ENCODE data around the gene NEUROG3. TPM values are rescaled to one million over a fixed set of nuclear protein-coding genes. Genes with fewer than 3 reads are reported as not detected.

The NEUROG3 gene
- total and polyA plus RNA-seq, 2 of the 8 experiments (the other 6 are each of a cell fraction or from before 2014, with no cell fraction given) = 0.45 TPM; not detected in 1

DNA sequence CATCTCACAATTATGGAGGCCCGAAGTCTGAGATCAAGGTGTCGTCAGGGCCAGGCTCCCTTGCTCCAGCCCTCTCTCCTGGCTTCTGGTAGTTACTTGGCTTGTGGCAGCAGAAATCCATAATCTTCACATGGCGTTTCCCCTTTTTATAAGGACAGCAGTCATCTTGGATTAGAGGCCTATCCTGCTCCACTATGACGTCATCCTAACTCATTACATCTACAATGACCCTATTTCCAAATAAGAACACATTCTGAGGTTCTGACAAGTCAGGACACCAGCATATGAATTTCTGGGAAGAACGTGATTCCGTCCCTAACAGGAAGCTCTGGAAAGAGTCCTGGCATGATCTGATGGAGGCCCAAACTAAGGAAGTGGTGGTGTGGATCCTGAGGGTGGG lies 35.8 kb downstream of the NEUROG3 start:
- DNase-seq (ENCODE audit: low read depth in 1 of 2, low spot score in 2 of 2) (no peak), FAIRE-seq (no peak)
- no peaks in the 10 kb centered on the region for H3K23me2 ChIP-seq (ENCODE audit: low read depth, low read length)
- H3K27me3 ChIP-seq (replicated peaks in 1 of 4; ENCODE audit: control insufficient read depth in 3 of 4, extremely low read depth in 1 of 4, insufficient read depth in 3 of 4, low read length in 3 of 4) = no peaks in the 10 kb centered on the region; a peak in 1 of 7 replicates
- no peak overlapping the region for H2BK20ac ChIP-seq (ENCODE audit: low read length)
- no peak overlapping the region for H2AFZ ChIP-seq (ENCODE audit: low read length)
- no peak overlapping the region for H2BK15ac ChIP-seq (ENCODE audit: low read length)
- H2AK5ac ChIP-seq (ENCODE audit: low read depth, low read length) = no peak overlapping the region
- H3K9me3 ChIP-seq (ENCODE audit: insufficient read depth in 2 of 2, low read depth in 1 of 2, low read length in 1 of 2) = peaks cover 21% of the 10 kb centered on the region in 2 experiments
- H2BK120ac ChIP-seq (replicated peaks; ENCODE audit: low read depth, low read length) = no peak overlapping the region
- no peak overlapping the region for H3K14ac ChIP-seq (ENCODE audit: insufficient read length)
- ChIA-PET POLR2A (ENCODE audit: partially characterized antibody) (no interaction called here), CTCF (ENCODE audit: partially characterized antibody) (interaction anchor here (3.5 kb wide), 1 partner anchor 22 kb away, joined by 12 read pairs; no protein-coding TSS in a partner anchor)
- no peak overlapping the region for H2BK12ac ChIP-seq (ENCODE audit: low read depth, low read length)
- no peaks in the 10 kb centered on the region for H3K79me1 ChIP-seq (ENCODE audit: low read depth, low read length)
- H3K36me3 ChIP-seq (ENCODE audit: control insufficient read depth in 2 of 4, insufficient read depth in 4 of 4, low read length in 3 of 4) = no peaks in the 10 kb centered on the region; a peak in 1 of 8 replicates
- no peak overlapping the region for H3K27ac ChIP-seq (ENCODE audit: low read depth, low read length)
- no peak overlapping the region for H3K56ac ChIP-seq (replicated peaks; ENCODE audit: insufficient read length, low read depth, low read length)
- WGBS, 2 experiments (ENCODE audit: extremely low coverage in 1 of 2, insufficient coverage in 1 of 2, insufficient read length in 1 of 2, insufficient replicate concordance in 2 of 2, low coverage in 1 of 2, low lambda C conversion rate in 2 of 2, missing lambda C conversion rate in 1 of 2) = 80% methylated on average over 6 of the region's 6 CpGs; no CpG with 5 or more reads in 1 of the 2 experiments
- H4K91ac ChIP-seq (replicated peaks; ENCODE audit: insufficient read length, low read length) = no peak overlapping the region
- no peak overlapping the region for H3K4me2 ChIP-seq (ENCODE audit: insufficient read depth in 1 of 2, low read depth in 2 of 2, low read length in 2 of 2)
- no peak overlapping the region for H4K5ac ChIP-seq (ENCODE audit: insufficient read length, low read depth, low read length)
- no peak overlapping the region for H4K8ac ChIP-seq (ENCODE audit: extremely low read depth, insufficient read depth, low read length)
- H3K18ac ChIP-seq (ENCODE audit: extremely low read depth, low read length) = no peak overlapping the region
- no peaks in the 10 kb centered on the region for H4K20me1 ChIP-seq (replicated peaks in 1 of 2; ENCODE audit: control insufficient read depth in 1 of 2, insufficient read depth in 2 of 2, low read length in 2 of 2)
- no peak overlapping the region for H3K4ac ChIP-seq (replicated peaks; ENCODE audit: insufficient read length, low read depth, low read length)
- no peak for TF ChIP-seq SIN3A (conservative IDR thresholded peaks at IDR 0.05 in 1 of 2, IDR thresholded peaks at IDR 0.05 in 1 of 2; ENCODE audit: low read depth in 1 of 2, low read length in 2 of 2)
- no peak for TF ChIP-seq PHF8 (conservative IDR thresholded peaks at IDR 0.05; ENCODE audit: low read depth, low read length)
- no peak for TF ChIP-seq SRF (IDR thresholded peaks at IDR 0.05; ENCODE audit: low read depth, low read length)
- TF ChIP-seq, protein P1, sequence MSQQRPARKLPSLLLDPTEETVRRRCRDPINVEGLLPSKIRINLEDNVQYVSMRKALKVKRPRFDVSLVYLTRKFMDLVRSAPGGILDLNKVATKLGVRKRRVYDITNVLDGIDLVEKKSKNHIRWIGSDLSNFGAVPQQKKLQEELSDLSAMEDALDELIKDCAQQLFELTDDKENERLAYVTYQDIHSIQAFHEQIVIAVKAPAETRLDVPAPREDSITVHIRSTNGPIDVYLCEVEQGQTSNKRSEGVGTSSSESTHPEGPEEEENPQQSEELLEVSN (IDR thresholded peaks at IDR 0.05) = no peak
- no peak for TF ChIP-seq EP300 (IDR thresholded peaks at IDR 0.05; ENCODE audit: borderline replicate concordance in 1 of 2, low read depth in 2 of 2, low read length in 2 of 2)
- TF ChIP-seq, protein P2, sequence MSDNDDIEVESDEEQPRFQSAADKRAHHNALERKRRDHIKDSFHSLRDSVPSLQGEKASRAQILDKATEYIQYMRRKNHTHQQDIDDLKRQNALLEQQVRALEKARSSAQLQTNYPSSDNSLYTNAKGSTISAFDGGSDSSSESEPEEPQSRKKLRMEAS (IDR thresholded peaks at IDR 0.05) = no peak
- TF ChIP-seq SP2 (IDR thresholded peaks at IDR 0.05; ENCODE audit: low read length) = no peak
- TF ChIP-seq GABPA (IDR thresholded peaks at IDR 0.05; ENCODE audit: borderline replicate concordance, insufficient read depth, low read length) = no peak
- no peak for TF ChIP-seq ZNF274 (IDR thresholded peaks at IDR 0.05; ENCODE audit: borderline replicate concordance, extremely low read depth, low read length)
- TF ChIP-seq, protein P3, sequence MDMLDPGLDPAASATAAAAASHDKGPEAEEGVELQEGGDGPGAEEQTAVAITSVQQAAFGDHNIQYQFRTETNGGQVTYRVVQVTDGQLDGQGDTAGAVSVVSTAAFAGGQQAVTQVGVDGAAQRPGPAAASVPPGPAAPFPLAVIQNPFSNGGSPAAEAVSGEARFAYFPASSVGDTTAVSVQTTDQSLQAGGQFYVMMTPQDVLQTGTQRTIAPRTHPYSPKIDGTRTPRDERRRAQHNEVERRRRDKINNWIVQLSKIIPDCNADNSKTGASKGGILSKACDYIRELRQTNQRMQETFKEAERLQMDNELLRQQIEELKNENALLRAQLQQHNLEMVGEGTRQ (IDR thresholded peaks at IDR 0.05; ENCODE audit: low read length) = no peak
- no peak for TF ChIP-seq BRCA1 (IDR thresholded peaks at IDR 0.05; ENCODE audit: low read depth, low read length)
- H3K79me2 ChIP-seq (ENCODE audit: control insufficient read depth in 1 of 2, insufficient read depth in 2 of 2, low read length in 2 of 2) = no peaks in the 10 kb centered on the region
- no peaks in the 10 kb centered on the region for H3K4me1 ChIP-seq (replicated peaks in 1 of 4; ENCODE audit: control insufficient read depth in 3 of 4, insufficient read depth in 4 of 4, low read length in 3 of 4)
- no peak overlapping the region for H3K23ac ChIP-seq (ENCODE audit: insufficient read length)
- H3K4me3 ChIP-seq (ENCODE audit: extremely low read depth in 1 of 4, insufficient read depth in 2 of 4, low read depth in 3 of 4, low read length in 4 of 4) = no peak overlapping the region
- no peak overlapping the region for H2BK5ac ChIP-seq (ENCODE audit: low read depth, low read length)
- H3K9ac ChIP-seq (replicated peaks in 1 of 4; ENCODE audit: extremely low read depth in 1 of 4, low read depth in 3 of 4, low read length in 3 of 4) = no peak overlapping the region
